IMR-90 (cell line): ENCODE measurements around the gene MRPL20. TPM values are rescaled to one million over a fixed set of nuclear protein-coding genes. Genes with fewer than 3 reads are reported as not detected.

Experiments
- BHLHE40 ChIP-seq: fragments of 150-350 bp; IDR thresholded peaks from 2 replicates; pipeline ENCODE4 v1.6.1; 2016; ENCODE audit warnings: mild to moderate bottlenecking, low read depth, low read length
- ELK1 ChIP-seq: fragments of 150-350 bp; IDR thresholded peaks from 2 replicates; pipeline ENCODE4 v1.6.1; 2016; ENCODE audit warnings: low read depth, mild to moderate bottlenecking, low read length, moderate library complexity, borderline replicate concordance
- polyA plus RNA-seq, 3 experiments: library from polyadenylated mRNA; depleted of rRNA; stranded (reverse); fragments of >200 nt; gene quantifications; 2 replicates each; pipeline ENCODE4 v1.2.3, GENCODE V29; 2012; ENCODE audit warnings: low replicate concordance in 1 of 3
- total RNA-seq: library from RNA; depleted of rRNA; stranded (reverse); fragments of >200 nt; gene quantifications from 2 replicates; pipeline ENCODE4 v1.2.3, GENCODE V29; 2012

The MRPL20 gene
- total and polyA plus RNA-seq, 2 of the 4 experiments (the other 2 are of a cell fraction): 141 to 157 TPM

DNA sequence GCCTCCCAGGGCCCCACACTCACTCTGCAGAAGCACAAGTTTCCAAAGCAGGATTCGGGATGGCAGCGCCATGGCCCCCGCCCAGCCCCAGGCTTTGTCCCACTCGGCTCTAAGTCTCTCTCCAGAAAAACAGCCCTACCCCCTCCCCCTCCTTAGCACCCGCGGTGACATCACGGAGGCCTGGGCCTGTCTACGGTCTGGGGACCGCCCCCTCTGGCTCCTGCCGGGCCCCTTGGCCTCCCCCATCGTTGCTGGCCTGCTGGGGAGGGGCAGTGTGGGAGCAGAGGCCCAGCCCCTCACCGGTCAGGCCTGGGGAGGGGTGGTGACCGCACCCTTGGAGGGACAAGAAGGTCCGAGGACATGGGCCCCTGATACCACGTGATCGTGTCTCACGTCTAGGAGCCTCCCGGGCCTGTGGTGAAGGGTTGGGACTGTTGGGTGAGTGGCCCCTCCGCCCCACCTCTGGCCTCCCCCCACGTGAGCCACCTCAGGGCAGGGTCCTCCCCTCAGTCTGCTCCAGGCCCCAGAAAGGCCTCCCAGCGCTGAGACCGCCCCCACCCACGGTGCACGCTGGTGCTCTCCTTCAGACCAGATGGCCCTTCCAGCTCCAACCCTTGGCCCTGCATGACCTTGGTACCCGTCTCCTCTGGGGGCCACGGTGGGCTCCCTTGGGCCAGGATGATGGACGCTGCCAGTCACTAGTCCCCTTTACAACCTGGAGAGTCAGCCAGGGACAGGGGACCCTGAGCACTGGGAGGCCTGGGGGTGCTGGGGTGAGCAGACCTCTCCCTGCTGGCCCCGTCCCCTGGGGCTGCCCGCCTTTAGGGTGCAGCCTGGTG, 48.4 kb downstream of the MRPL20 start, which contains the start of gene MXRA8 (continued):
- no peak for TF ChIP-seq ELK1
- no peak; the same call in 1 of the 2 replicates for TF ChIP-seq BHLHE40
